Colonic mucosa (tissue), 4 donors: Measurements from ENCODE around the gene FAM216A. TPM values are rescaled to one million over a fixed set of nuclear protein-coding genes. Genes with fewer than 3 reads are reported as not detected.

Experiments
- DNase-seq: peaks from one replicate; pipeline ENCODE4 v3.0.0-alpha.2; 2020
- H3K27ac ChIP-seq: fragments of 200-600 bp; one replicate; pipeline ENCODE4 v1.8.0; 2021
- H3K27me3 ChIP-seq: fragments of 200-600 bp; one replicate; pipeline ENCODE4 v1.8.0; 2021
- H3K36me3 ChIP-seq: fragments of 200-600 bp; one replicate; pipeline ENCODE4 v1.8.0; 2021
- H3K4me1 ChIP-seq: fragments of 200-600 bp; one replicate; pipeline ENCODE4 v1.8.0; 2021; ENCODE audit warnings: mild to moderate bottlenecking
- H3K4me3 ChIP-seq: fragments of 200-600 bp; one replicate; pipeline ENCODE4 v1.8.0; 2021
- H3K9ac ChIP-seq, 2 donors: one replicate each; pipeline ENCODE4 v1.7.0; 2013; ENCODE audit warnings: control low read depth in 2 of 2, low read depth in 2 of 2, low read length in 2 of 2
- H3K9me3 ChIP-seq: fragments of 200-600 bp; one replicate; pipeline ENCODE4 v1.8.0; 2021
- intact Hi-C: fragments of 100-400 bp; cut with DNase I; formaldehyde crosslinking; loops from one replicate; pipeline ENCODE4 v1.14.1; 2022
- total RNA-seq, 2 donors: library from RNA; stranded (reverse); fragmentation: NEBNext Ultra II Directional in 1 of 2; extraction: Animal tissue kit (Norgen Biotek cat#: 25700) in 1 of 2; gene quantifications; one replicate each; pipeline ENCODE4 v1.2.1, GENCODE V29; 2021
- TF ChIP-seq, protein P1 (sequence below): fragments of 200-600 bp; IDR thresholded peaks from one replicate; pipeline ENCODE4 v1.8.0; 2022; ENCODE audit warnings: antibody characterized with exemption, mild to moderate bottlenecking
- donor health status: healthy.
- donor health status: DM: no; HTN: no; CAD: no.
- donor health status: DM: no; HTN: no; CAD: no.

Gene FAM216A
- total RNA-seq, 2 donors from 2014 or later, result 1.6 TPM

- Histone ChIP-seq H3K36me3 (no peaks in the 10 kb centered on the region), H3K9ac (no peak overlapping the region), H3K4me1 (peaks cover 9% of the 10 kb centered on the region), H3K9me3 (no peaks in the 10 kb centered on the region), H3K27ac (peak overlapping the region; percentile 51), H3K27me3 (no peaks in the 10 kb centered on the region), H3K4me3 (no peak overlapping the region)
- intact Hi-C loops, result no loop called here
- no peak for DNase-seq
- TF ChIP-seq, protein P1, sequence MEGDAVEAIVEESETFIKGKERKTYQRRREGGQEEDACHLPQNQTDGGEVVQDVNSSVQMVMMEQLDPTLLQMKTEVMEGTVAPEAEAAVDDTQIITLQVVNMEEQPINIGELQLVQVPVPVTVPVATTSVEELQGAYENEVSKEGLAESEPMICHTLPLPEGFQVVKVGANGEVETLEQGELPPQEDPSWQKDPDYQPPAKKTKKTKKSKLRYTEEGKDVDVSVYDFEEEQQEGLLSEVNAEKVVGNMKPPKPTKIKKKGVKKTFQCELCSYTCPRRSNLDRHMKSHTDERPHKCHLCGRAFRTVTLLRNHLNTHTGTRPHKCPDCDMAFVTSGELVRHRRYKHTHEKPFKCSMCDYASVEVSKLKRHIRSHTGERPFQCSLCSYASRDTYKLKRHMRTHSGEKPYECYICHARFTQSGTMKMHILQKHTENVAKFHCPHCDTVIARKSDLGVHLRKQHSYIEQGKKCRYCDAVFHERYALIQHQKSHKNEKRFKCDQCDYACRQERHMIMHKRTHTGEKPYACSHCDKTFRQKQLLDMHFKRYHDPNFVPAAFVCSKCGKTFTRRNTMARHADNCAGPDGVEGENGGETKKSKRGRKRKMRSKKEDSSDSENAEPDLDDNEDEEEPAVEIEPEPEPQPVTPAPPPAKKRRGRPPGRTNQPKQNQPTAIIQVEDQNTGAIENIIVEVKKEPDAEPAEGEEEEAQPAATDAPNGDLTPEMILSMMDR, result no peak
Observed at GRCh38 chr12:110531741-110532333, 63.2 kb downstream of the FAM216A start.

DNA sequence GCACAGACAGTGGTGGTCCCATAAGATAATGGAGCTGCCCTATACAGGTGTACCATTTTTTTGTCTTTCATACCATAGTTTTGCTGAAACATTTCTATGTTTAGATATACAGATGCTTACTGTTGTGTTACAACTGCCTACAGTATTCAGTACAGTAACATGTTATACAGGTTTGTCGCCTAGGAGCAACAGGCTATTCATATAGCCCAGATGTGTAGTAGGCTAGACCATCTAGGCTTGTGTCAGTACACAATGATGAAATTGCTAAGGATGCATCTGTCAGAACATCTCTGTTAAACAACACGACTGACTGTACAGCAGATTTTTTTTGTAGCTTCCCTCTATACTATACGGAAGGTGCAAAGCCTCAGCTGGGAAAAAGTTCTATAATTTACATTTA is 64.0 kb downstream of the FAM216A start:
- DNase-seq, result no peak
- Histone ChIP-seq H3K27ac (peak overlapping the region; percentile 51), H3K4me3 (no peak overlapping the region), H3K36me3 (peaks cover 3% of the 10 kb centered on the region), H3K9me3 (no peaks in the 10 kb centered on the region), H3K27me3 (no peaks in the 10 kb centered on the region), H3K9ac (no peak overlapping the region), H3K4me1 (peaks cover 9% of the 10 kb centered on the region)
- intact Hi-C loops, result no loop called here
- TF ChIP-seq, protein P1, result no peak

- no peak overlapping the region for H3K4me3 ChIP-seq
- H3K4me1 ChIP-seq, result peaks cover 9% of the 10 kb centered on the region
- H3K9me3 ChIP-seq, result no peaks in the 10 kb centered on the region
- H3K27me3 ChIP-seq, result no peaks in the 10 kb centered on the region
- no peak for DNase-seq
- H3K27ac ChIP-seq, result no peak overlapping the region
- TF ChIP-seq, protein P1, result no peak
- no peak overlapping the region for H3K9ac ChIP-seq
- intact Hi-C loops, result no loop called here
- H3K36me3 ChIP-seq, result peaks cover 6% of the 10 kb centered on the region
Observed at GRCh38 chr12:110533607-110534006, 65.0 kb downstream of the FAM216A start.

DNA sequence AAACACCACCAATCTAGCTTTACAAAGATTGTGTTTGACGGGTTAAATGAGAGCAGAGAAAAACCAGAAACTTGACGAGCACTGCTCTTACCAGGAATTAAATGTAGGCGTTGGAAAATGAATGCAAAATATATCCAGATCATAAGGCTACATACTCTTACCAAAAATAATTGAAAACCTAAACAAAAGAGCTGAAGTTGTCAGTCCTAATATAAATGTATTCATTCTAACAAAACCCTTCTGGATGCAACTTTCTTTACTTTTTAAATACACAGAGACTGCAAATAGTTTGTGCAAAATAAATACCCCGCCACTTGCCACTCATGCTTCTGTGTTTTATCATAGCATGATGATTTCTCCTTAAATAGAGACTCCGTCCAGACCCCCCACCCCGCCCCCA is 66.2 kb downstream of the FAM216A start:
- DNase-seq, result no peak
- Histone ChIP-seq H3K36me3 (peaks cover 6% of the 10 kb centered on the region), H3K4me3 (no peak overlapping the region), H3K9ac (no peak overlapping the region), H3K4me1 (peaks cover 9% of the 10 kb centered on the region), H3K27me3 (no peaks in the 10 kb centered on the region), H3K27ac (no peak overlapping the region), H3K9me3 (no peaks in the 10 kb centered on the region)
- TF ChIP-seq, protein P1, result no peak
- intact Hi-C loops, result no loop called here

GRCh38 chr12:110536834-110537604 is 68.4 kb downstream of the FAM216A start:
- H3K4me1 ChIP-seq, result peaks cover 6% of the 10 kb centered on the region
- TF ChIP-seq, protein P1, result no peak
- peak overlapping the region; percentile 1 to 9 for H3K9ac ChIP-seq
- H3K9me3 ChIP-seq, result no peaks in the 10 kb centered on the region
- H3K36me3 ChIP-seq, result peaks cover 6% of the 10 kb centered on the region
- H3K27ac ChIP-seq, result peak overlapping the region; percentile 42
- intact Hi-C loops, result no loop called here
- no peaks in the 10 kb centered on the region for H3K27me3 ChIP-seq
- no peak overlapping the region for H3K4me3 ChIP-seq
- no peak for DNase-seq
